Colon (tissue), 2 donors: Measurements from ENCODE around the gene MKLN1.
"Not testable (repeated sequence)": the region's sequence is repeated elsewhere in the genome, so short reads cannot be mapped to it uniquely, and the experiment has no call there.

Experiments used
- FAIRE-seq: peaks from 2 replicates; lab custom pipeline; 2012; peaks lifted over from hg19 to GRCh38; lab: Jason Lieb, UNC
- donor health status: control.
- donor health status: control.

The MKLN1 gene

GRCh38 chr7:131312838-131313237 lies 14.8 kb upstream of the MKLN1 start:
- FAIRE-seq = no peak

- no peak for FAIRE-seq
These were observed 7.1 kb upstream of the MKLN1 start for GRCh38 chr7:131320603-131321002.

GRCh38 chr7:131321656-131322055 lies 6.0 kb upstream of the MKLN1 start:
- FAIRE-seq = no peak

- no peak for FAIRE-seq
These were observed 5.6 kb upstream of the MKLN1 start for GRCh38 chr7:131322061-131322460.

GRCh38 chr7:131322861-131323260 lies 4.8 kb upstream of the MKLN1 start:
- no peak for FAIRE-seq

GRCh38 chr7:131325179-131325840 lies 2.4 kb upstream of the MKLN1 start:
- no peak for FAIRE-seq

- FAIRE-seq = no peak
These were observed 1.1 kb upstream of the MKLN1 start for GRCh38 chr7:131326576-131326975.

- FAIRE-seq = no peak
These were observed 539 bp upstream of the MKLN1 start for GRCh38 chr7:131327049-131327625.

GRCh38 chr7:131328377-131329175 lies 900 bp downstream of the MKLN1 start:
- no peak for FAIRE-seq

GRCh38 chr7:131329176-131329570 lies 1.5 kb downstream of the MKLN1 start:
- no peak for FAIRE-seq

- FAIRE-seq = no peak
These were observed 2.6 kb downstream of the MKLN1 start for GRCh38 chr7:131330299-131330698.

- FAIRE-seq = no peak
These were observed 4.1 kb downstream of the MKLN1 start for GRCh38 chr7:131331806-131332205.

- FAIRE-seq = not testable (repeated sequence)
These were observed 5.1 kb downstream of the MKLN1 start for GRCh38 chr7:131332729-131333128.

GRCh38 chr7:131335639-131336381 lies 8.1 kb downstream of the MKLN1 start:
- peak; percentile 41 for FAIRE-seq

- FAIRE-seq = no peak
These were observed 9.3 kb downstream of the MKLN1 start for GRCh38 chr7:131336956-131337355.

- FAIRE-seq = no peak
These were observed 10.5 kb downstream of the MKLN1 start for GRCh38 chr7:131338173-131338572.

- FAIRE-seq = no peak
These were observed 11.2 kb downstream of the MKLN1 start for GRCh38 chr7:131338691-131339390.

GRCh38 chr7:131341690-131342089 lies 14.0 kb downstream of the MKLN1 start:
- FAIRE-seq = no peak

- FAIRE-seq = no peak
These were observed 15.3 kb downstream of the MKLN1 start for GRCh38 chr7:131342864-131343442.

- no peak for FAIRE-seq
These were observed 19.4 kb downstream of the MKLN1 start for GRCh38 chr7:131346885-131347592.

- no peak for FAIRE-seq
These were observed 24.4 kb downstream of the MKLN1 start for GRCh38 chr7:131352032-131352431.
